Measurements from ENCODE around the gene MRPS27.

DNA sequence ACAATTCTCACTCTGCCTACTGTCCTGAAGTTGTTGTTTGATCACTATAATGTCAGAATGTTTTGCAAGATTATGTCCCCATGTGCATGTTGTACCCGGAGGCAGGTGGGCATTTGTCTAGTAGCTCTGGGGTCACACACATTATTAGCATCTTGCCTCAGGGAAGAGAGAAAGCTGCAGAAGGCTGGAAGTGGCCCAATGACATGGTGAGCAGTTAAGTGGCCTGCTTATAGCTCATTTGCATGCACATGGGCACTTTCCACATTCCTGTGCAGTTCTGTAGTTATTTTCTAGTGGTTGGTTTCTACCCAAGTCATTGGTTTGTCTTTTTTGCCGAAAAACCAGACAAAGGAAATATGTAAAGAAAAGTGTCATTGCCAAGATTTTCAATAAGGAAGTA, 131.9 kb downstream of the MRPS27 start:
- TF ChIP-seq, protein P1, sequence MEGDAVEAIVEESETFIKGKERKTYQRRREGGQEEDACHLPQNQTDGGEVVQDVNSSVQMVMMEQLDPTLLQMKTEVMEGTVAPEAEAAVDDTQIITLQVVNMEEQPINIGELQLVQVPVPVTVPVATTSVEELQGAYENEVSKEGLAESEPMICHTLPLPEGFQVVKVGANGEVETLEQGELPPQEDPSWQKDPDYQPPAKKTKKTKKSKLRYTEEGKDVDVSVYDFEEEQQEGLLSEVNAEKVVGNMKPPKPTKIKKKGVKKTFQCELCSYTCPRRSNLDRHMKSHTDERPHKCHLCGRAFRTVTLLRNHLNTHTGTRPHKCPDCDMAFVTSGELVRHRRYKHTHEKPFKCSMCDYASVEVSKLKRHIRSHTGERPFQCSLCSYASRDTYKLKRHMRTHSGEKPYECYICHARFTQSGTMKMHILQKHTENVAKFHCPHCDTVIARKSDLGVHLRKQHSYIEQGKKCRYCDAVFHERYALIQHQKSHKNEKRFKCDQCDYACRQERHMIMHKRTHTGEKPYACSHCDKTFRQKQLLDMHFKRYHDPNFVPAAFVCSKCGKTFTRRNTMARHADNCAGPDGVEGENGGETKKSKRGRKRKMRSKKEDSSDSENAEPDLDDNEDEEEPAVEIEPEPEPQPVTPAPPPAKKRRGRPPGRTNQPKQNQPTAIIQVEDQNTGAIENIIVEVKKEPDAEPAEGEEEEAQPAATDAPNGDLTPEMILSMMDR (conservative IDR thresholded peaks at IDR 0.05 in 1 of 2, IDR thresholded peaks at IDR 0.05 in 1 of 2; ENCODE audit: extremely low read depth in 1 of 2, insufficient read depth in 1 of 2, low read depth in 1 of 2, low read length in 2 of 2), result no peak
- no peak for TF ChIP-seq EZH2 (IDR thresholded peaks at IDR 0.05; ENCODE audit: borderline replicate concordance, low read length)

All from mammary epithelial cell (primary cell).